Inferior parietal cortex (tissue), 1 donor: Measurements from ENCODE around the gene USP8.
"Not testable (repeated sequence)": the region's sequence is repeated elsewhere in the genome, so short reads cannot be mapped to it uniquely, and the experiment has no call there.

ENCODE experiments used
- DNase-seq: peaks from one replicate; pipeline ENCODE4 v3.0.0-alpha.2; 2016; ENCODE audit errors: extremely low spot score

The USP8 gene

GRCh38 chr15:50440932-50441331 lies 16.7 kb downstream of the USP8 start:
- DNase-seq = no peak

- DNase-seq = no peak
Observed at GRCh38 chr15:50452927-50453326, 28.7 kb downstream of the USP8 start.

GRCh38 chr15:50458348-50459112 lies 34.3 kb downstream of the USP8 start:
- no peak for DNase-seq

GRCh38 chr15:50463423-50464358 lies 39.5 kb downstream of the USP8 start:
- peak; percentile 4 for DNase-seq

- no peak for DNase-seq
Observed at GRCh38 chr15:50471072-50471471, 46.9 kb downstream of the USP8 start.

- DNase-seq = no peak
Observed at GRCh38 chr15:50476143-50476542, 51.9 kb downstream of the USP8 start.

GRCh38 chr15:50484781-50485180 lies 60.6 kb downstream of the USP8 start:
- no peak for DNase-seq

GRCh38 chr15:50485389-50485788 lies 61.2 kb downstream of the USP8 start:
- DNase-seq = no peak

- no peak for DNase-seq
Observed at GRCh38 chr15:50487287-50487686, 63.1 kb downstream of the USP8 start.

GRCh38 chr15:50493625-50494024 lies 69.4 kb downstream of the USP8 start:
- DNase-seq = no peak

- DNase-seq = not testable (repeated sequence)
Observed at GRCh38 chr15:50494547-50494946, 70.3 kb downstream of the USP8 start.

GRCh38 chr15:50496692-50497091 lies 72.5 kb downstream of the USP8 start:
- no peak for DNase-seq

- DNase-seq = no peak
Observed at GRCh38 chr15:50500352-50500751, 76.1 kb downstream of the USP8 start.

GRCh38 chr15:50501815-50502214 lies 77.6 kb downstream of the USP8 start:
- no peak for DNase-seq

- no peak for DNase-seq
Observed at GRCh38 chr15:50503144-50503543, 78.9 kb downstream of the USP8 start.

GRCh38 chr15:50505656-50506055 lies 81.5 kb downstream of the USP8 start:
- DNase-seq = not testable (repeated sequence)

GRCh38 chr15:50506121-50506520 lies 81.9 kb downstream of the USP8 start:
- no peak for DNase-seq

- DNase-seq = no peak
Observed at GRCh38 chr15:50513001-50513400, 88.8 kb downstream of the USP8 start.

- DNase-seq = no peak
Observed at GRCh38 chr15:50519740-50520425, 95.7 kb downstream of the USP8 start.

- DNase-seq = no peak
Observed at GRCh38 chr15:50523851-50524251, 99.6 kb downstream of the USP8 start.

- no peak for DNase-seq
Observed at GRCh38 chr15:50531163-50531562, 107.0 kb downstream of the USP8 start.

GRCh38 chr15:50531766-50532165 lies 107.6 kb downstream of the USP8 start:
- DNase-seq = no peak
